ENCODE measurements around the gene DIO1.
A peak's percentile ranks its signal among the peaks of the same experiment; 100 is the strongest.
"Not testable (repeated sequence)": the region's sequence is repeated elsewhere in the genome, so short reads cannot be mapped to it uniquely, and the experiment has no call there.

The DIO1 gene

GRCh38 chr1:53893999-53894636 is at the start of gene DIO1:
DIO1 (plus strand) TSS chr1:53894187; CDS start chr1:53894211, 24 bp downstream.
- DNase-seq (ENCODE audit: low read depth, low spot score): no peak

- no peak for DNase-seq (ENCODE audit: low read depth, low spot score)
These were observed 46.0 kb upstream of the DIO1 start for GRCh38 chr1:53847980-53848379.

GRCh38 chr1:53850082-53850673 is 43.8 kb upstream of the DIO1 start:
- no peak for DNase-seq (ENCODE audit: low read depth, low spot score)

GRCh38 chr1:53851571-53852285 is 42.3 kb upstream of the DIO1 start:
- no peak for DNase-seq (ENCODE audit: low read depth, low spot score)

GRCh38 chr1:53860967-53861411 is 33.0 kb upstream of the DIO1 start:
- no peak for DNase-seq (ENCODE audit: low read depth, low spot score)

- no peak for DNase-seq (ENCODE audit: low read depth, low spot score)
These were observed 31.5 kb upstream of the DIO1 start for GRCh38 chr1:53862507-53862906.

GRCh38 chr1:53868565-53868964 is 25.4 kb upstream of the DIO1 start:
- DNase-seq (ENCODE audit: low read depth, low spot score): no peak

GRCh38 chr1:53869454-53870117 is 24.4 kb upstream of the DIO1 start:
- no peak for DNase-seq (ENCODE audit: low read depth, low spot score)

GRCh38 chr1:53871221-53871620 is 22.8 kb upstream of the DIO1 start:
- DNase-seq (ENCODE audit: low read depth, low spot score): no peak

GRCh38 chr1:53871773-53872484 is 22.1 kb upstream of the DIO1 start:
- no peak for DNase-seq (ENCODE audit: low read depth, low spot score)

GRCh38 chr1:53875150-53875549 is 18.8 kb upstream of the DIO1 start:
- not testable (repeated sequence) for DNase-seq (ENCODE audit: low read depth, low spot score)

- no peak for DNase-seq (ENCODE audit: low read depth, low spot score)
These were observed 15.4 kb upstream of the DIO1 start for GRCh38 chr1:53878492-53879105.

- not testable (repeated sequence) for DNase-seq (ENCODE audit: low read depth, low spot score)
These were observed 12.1 kb upstream of the DIO1 start for GRCh38 chr1:53881853-53882252.

- DNase-seq (ENCODE audit: low read depth, low spot score): not testable (repeated sequence)
These were observed 10.4 kb upstream of the DIO1 start for GRCh38 chr1:53883600-53883999.

- DNase-seq (ENCODE audit: low read depth, low spot score): no peak
These were observed 5.3 kb upstream of the DIO1 start for GRCh38 chr1:53888681-53889080.

GRCh38 chr1:53889304-53890298 is 4.4 kb upstream of the DIO1 start, which contains the start of gene YIPF1:
YIPF1 (minus strand) TSS chr1:53889797; CDS start chr1:53888937, 860 bp downstream.
- DNase-seq (ENCODE audit: low read depth, low spot score): peak; percentile 60

- DNase-seq (ENCODE audit: low read depth, low spot score): no peak
These were observed 3.5 kb upstream of the DIO1 start for GRCh38 chr1:53890522-53890941.

- no peak for DNase-seq (ENCODE audit: low read depth, low spot score)
These were observed 3.0 kb upstream of the DIO1 start for GRCh38 chr1:53891018-53891417.

- DNase-seq (ENCODE audit: low read depth, low spot score): no peak
These were observed 2.3 kb upstream of the DIO1 start for GRCh38 chr1:53891678-53892077.

GRCh38 chr1:53892911-53893310 is 1.1 kb upstream of the DIO1 start:
- DNase-seq (ENCODE audit: low read depth, low spot score): no peak
